Measurements from ENCODE around the gene FAM114A2.

DNA sequence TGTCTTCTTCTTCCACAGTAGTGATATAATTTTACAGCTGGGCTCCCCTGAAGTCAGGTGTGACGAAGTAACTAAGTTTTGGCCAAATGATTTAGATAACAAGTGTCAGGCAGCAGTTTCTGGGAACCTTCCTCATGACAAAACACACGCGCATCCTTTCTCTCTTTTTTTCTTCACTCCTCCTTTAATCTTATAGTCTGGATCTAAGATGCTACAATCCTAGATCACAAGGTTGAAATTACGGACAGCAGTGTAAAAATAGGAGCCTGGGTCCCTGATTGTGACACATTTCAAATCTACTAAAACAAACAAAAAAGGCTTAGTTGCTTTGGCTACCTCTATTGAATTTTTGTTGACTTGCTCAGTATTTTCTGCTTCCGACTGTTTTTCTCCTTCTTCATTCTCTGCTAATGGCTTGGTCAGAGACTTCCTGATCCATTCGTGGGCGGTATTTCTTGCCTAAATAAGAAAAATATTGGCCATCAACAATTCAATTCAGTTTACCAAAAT is 36.1 kb downstream of the FAM114A2 start:
- TF ChIP-seq CTCF (optimal IDR thresholded peaks at IDR 0.05 in 1 of 3, IDR thresholded peaks at IDR 0.05 in 1 of 3, conservative IDR thresholded peaks at IDR 0.05 in 1 of 3; ENCODE audit: extremely low read depth in 1 of 3, insufficient read depth in 2 of 3, low read length in 3 of 3), result no peak
- no peak for TF ChIP-seq EZH2 (IDR thresholded peaks at IDR 0.05; ENCODE audit: low read length)

Data from keratinocyte (primary cell).